Measurements from ENCODE around the gene SLC7A4. TPM values are rescaled to one million over a fixed set of nuclear protein-coding genes. Genes with fewer than 3 reads are reported as not detected.

SLC7A4 gene
- polyA plus RNA-seq, 1 donor from 2014 or later: not detected

DNA sequence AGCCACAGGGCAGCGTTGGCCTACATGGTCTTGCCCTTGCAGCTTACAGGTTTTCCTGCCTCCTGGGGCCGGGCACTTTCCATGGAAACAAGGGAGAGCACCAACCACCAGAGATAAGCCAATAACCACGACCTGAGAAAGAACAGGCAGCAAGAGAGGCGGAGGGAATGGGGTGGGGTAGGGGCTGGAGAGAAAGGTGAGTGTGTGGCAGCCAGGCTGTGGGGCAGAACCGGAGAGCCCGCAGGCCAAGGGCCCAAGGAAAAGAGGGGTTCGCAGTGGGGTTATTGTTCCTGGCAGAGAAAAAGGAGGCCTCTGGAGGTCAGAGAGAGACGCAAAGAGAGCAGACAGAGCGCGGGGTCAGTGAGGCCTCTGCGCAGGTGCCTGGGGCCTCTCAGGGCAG lies 46.6 kb upstream of the SLC7A4 start:
- Histone ChIP-seq H3K27me3 (ENCODE audit: insufficient read depth, low read depth, low read length) (no peaks in the 10 kb centered on the region), H3K4me3 (ENCODE audit: low read length) (no peak overlapping the region), H3K27ac (ENCODE audit: low read length) (no peak overlapping the region), H3K9me2 (ENCODE audit: insufficient read depth, low read length) (no peaks in the 10 kb centered on the region), H3K9ac (ENCODE audit: low read length) (no peak overlapping the region), H3K36me3 (ENCODE audit: insufficient read depth, low read length) (no peaks in the 10 kb centered on the region), H3K4me2 (ENCODE audit: low read length) (no peak overlapping the region), H3K9me3 (ENCODE audit: low read length) (no peaks in the 10 kb centered on the region), H2AFZ (ENCODE audit: low read depth, low read length) (no peak overlapping the region), H3K79me2 (replicated peaks; ENCODE audit: insufficient read depth, low read length) (no peaks in the 10 kb centered on the region), H3F3A (ENCODE audit: insufficient read depth, low read length, poor library complexity, severe bottlenecking) (no peaks in the 10 kb centered on the region), H4K20me1 (ENCODE audit: insufficient read depth) (no peaks in the 10 kb centered on the region)
- TF ChIP-seq, protein P1, sequence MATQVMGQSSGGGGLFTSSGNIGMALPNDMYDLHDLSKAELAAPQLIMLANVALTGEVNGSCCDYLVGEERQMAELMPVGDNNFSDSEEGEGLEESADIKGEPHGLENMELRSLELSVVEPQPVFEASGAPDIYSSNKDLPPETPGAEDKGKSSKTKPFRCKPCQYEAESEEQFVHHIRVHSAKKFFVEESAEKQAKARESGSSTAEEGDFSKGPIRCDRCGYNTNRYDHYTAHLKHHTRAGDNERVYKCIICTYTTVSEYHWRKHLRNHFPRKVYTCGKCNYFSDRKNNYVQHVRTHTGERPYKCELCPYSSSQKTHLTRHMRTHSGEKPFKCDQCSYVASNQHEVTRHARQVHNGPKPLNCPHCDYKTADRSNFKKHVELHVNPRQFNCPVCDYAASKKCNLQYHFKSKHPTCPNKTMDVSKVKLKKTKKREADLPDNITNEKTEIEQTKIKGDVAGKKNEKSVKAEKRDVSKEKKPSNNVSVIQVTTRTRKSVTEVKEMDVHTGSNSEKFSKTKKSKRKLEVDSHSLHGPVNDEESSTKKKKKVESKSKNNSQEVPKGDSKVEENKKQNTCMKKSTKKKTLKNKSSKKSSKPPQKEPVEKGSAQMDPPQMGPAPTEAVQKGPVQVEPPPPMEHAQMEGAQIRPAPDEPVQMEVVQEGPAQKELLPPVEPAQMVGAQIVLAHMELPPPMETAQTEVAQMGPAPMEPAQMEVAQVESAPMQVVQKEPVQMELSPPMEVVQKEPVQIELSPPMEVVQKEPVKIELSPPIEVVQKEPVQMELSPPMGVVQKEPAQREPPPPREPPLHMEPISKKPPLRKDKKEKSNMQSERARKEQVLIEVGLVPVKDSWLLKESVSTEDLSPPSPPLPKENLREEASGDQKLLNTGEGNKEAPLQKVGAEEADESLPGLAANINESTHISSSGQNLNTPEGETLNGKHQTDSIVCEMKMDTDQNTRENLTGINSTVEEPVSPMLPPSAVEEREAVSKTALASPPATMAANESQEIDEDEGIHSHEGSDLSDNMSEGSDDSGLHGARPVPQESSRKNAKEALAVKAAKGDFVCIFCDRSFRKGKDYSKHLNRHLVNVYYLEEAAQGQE (IDR thresholded peaks at IDR 0.05; ENCODE audit: borderline replicate concordance): no peak
- TF ChIP-seq MXI1 (conservative IDR thresholded peaks at IDR 0.05; ENCODE audit: poor library complexity, severe bottlenecking): no peak
- no peak for TF ChIP-seq RAD21 (conservative IDR thresholded peaks at IDR 0.05)
- no peak for TF ChIP-seq EP300 (conservative IDR thresholded peaks at IDR 0.05; ENCODE audit: poor library complexity, severe bottlenecking)
- no peak for TF ChIP-seq SMC3 (conservative IDR thresholded peaks at IDR 0.05; ENCODE audit: poor library complexity)
- TF ChIP-seq, protein P2, sequence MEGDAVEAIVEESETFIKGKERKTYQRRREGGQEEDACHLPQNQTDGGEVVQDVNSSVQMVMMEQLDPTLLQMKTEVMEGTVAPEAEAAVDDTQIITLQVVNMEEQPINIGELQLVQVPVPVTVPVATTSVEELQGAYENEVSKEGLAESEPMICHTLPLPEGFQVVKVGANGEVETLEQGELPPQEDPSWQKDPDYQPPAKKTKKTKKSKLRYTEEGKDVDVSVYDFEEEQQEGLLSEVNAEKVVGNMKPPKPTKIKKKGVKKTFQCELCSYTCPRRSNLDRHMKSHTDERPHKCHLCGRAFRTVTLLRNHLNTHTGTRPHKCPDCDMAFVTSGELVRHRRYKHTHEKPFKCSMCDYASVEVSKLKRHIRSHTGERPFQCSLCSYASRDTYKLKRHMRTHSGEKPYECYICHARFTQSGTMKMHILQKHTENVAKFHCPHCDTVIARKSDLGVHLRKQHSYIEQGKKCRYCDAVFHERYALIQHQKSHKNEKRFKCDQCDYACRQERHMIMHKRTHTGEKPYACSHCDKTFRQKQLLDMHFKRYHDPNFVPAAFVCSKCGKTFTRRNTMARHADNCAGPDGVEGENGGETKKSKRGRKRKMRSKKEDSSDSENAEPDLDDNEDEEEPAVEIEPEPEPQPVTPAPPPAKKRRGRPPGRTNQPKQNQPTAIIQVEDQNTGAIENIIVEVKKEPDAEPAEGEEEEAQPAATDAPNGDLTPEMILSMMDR (IDR thresholded peaks at IDR 0.05; ENCODE audit: poor library complexity, severe bottlenecking): no peak
- no peak for TF ChIP-seq POLR2AphosphoS5 (IDR thresholded peaks at IDR 0.05)
- no peak for TF ChIP-seq TAF1 (IDR thresholded peaks at IDR 0.05; ENCODE audit: low read depth)
- TF ChIP-seq EZH2 (IDR thresholded peaks at IDR 0.05; ENCODE audit: borderline replicate concordance, insufficient read depth, low read length, poor library complexity, severe bottlenecking): no peak

DNA sequence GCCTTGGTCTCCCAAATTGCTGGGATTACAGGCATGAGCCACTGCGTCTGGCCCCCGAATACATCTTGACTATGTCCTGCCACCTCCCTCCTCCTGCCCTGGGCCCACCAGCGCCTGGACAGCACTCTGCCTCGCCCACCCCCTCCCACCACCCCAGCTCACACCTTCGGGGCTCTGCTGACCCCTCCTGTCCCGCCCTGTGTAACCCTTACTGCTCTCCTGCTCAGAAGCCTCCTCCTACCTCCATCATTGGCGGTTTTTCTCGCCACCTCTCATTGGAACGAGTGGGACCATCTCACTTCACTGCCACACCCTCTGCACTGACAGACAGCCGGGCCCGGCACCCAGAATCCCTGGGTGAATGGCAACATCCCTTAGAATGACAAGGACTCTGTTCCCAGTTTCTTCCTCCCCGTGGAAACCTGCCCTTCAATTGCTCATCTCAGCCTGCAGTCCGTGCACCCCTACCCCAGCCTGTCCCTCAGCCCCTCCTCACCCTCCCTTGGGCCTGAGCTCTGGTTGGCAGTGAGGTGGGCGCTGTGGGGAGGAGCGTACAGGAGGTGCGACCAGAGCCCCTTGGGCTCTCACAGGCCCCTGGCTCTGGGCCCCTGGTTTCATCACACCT lies 45.6 kb upstream of the SLC7A4 start:
- H2AFZ ChIP-seq (ENCODE audit: low read depth, low read length): no peak overlapping the region

More for the DNA sequence above, 45.6 kb upstream of the SLC7A4 start:
- H3K4me3 ChIP-seq (ENCODE audit: low read length): no peak overlapping the region
- H3K9me3 ChIP-seq (ENCODE audit: low read length): no peaks in the 10 kb centered on the region
- no peak overlapping the region for H3K9ac ChIP-seq (ENCODE audit: low read length)
- no peaks in the 10 kb centered on the region for H3K36me3 ChIP-seq (ENCODE audit: insufficient read depth, low read length)
- H4K20me1 ChIP-seq (ENCODE audit: insufficient read depth): no peaks in the 10 kb centered on the region
- TF ChIP-seq SMC3 (conservative IDR thresholded peaks at IDR 0.05; ENCODE audit: poor library complexity) (no peak), POLR2AphosphoS5 (IDR thresholded peaks at IDR 0.05) (no peak), EP300 (conservative IDR thresholded peaks at IDR 0.05; ENCODE audit: poor library complexity, severe bottlenecking) (no peak), EZH2 (IDR thresholded peaks at IDR 0.05; ENCODE audit: borderline replicate concordance, insufficient read depth, low read length, poor library complexity, severe bottlenecking) (no peak), TAF1 (IDR thresholded peaks at IDR 0.05; ENCODE audit: low read depth) (no peak), RAD21 (conservative IDR thresholded peaks at IDR 0.05) (no peak), MXI1 (conservative IDR thresholded peaks at IDR 0.05; ENCODE audit: poor library complexity, severe bottlenecking) (no peak)
- TF ChIP-seq, protein P2 (IDR thresholded peaks at IDR 0.05; ENCODE audit: poor library complexity, severe bottlenecking): no peak
- TF ChIP-seq, protein P1 (IDR thresholded peaks at IDR 0.05; ENCODE audit: borderline replicate concordance): no peak
- no peaks in the 10 kb centered on the region for H3F3A ChIP-seq (ENCODE audit: insufficient read depth, low read length, poor library complexity, severe bottlenecking)
- no peak overlapping the region for H3K27ac ChIP-seq (ENCODE audit: low read length)
- no peak overlapping the region for H3K4me2 ChIP-seq (ENCODE audit: low read length)
- H3K79me2 ChIP-seq (replicated peaks; ENCODE audit: insufficient read depth, low read length): no peaks in the 10 kb centered on the region
- H3K27me3 ChIP-seq (ENCODE audit: insufficient read depth, low read depth, low read length): no peaks in the 10 kb centered on the region
- H3K9me2 ChIP-seq (ENCODE audit: insufficient read depth, low read length): no peaks in the 10 kb centered on the region
